ENCODE measurements around the gene FAM120A.

The FAM120A gene

DNA sequence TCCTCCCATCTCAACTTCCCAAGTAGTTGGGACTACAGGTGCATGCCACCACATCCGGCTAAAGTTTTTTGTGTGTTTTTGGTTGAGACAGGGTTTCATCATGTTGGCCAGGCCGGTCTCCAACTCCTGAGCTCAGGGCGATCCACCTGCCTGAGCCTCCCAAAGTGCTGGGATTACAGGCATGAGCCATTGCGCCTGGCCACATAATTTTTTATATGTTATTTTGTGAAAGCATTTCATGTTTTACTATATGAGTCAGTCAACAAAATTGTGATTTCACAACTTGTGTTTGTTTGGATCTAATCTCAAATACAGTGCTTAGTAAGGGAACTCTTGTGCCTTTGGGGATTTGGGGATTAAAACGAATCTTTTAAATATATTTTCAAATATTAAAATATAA is 21.9 kb downstream of the FAM120A start:
- no peak for DNase-seq (ENCODE audit: low read depth, low spot score)

DNA sequence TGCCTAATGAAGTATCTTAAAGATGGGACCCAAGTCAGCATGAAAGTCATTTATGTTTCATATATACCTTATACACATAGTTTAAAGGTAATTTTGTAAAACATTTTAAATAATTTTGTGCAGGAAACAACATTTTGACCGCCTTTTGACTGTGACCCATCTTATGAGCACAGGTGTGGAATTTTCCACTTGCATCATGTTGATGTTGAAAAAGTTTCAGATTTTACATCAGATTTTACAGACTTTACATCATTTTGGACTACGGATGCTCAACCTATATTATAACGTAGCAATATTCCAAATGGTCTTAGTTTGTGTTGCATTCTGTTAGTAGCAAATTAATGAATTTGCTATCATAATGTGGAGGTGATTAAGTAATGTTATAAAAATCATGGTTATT is 23.6 kb downstream of the FAM120A start:
- no peak for DNase-seq (ENCODE audit: low read depth, low spot score)

DNA sequence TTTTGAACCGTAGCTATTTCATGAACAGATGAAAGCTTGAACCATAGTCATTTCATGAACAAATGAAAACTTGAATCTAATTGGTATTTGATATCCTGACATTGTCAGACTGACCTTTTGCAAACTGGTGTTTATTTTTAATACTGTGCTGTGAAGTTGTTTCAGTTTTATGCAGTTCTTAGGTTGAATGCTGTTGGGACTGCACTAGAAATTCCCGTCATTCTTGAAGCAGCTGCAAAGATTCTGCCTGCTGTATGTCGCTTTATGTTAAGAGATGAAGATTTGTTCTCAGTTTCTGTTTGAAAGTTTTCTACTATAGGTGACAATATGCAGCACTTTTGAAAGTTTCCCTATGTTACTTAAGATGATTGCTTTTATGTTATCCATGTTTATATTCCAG is 24.4 kb downstream of the FAM120A start:
- no peak for DNase-seq (ENCODE audit: low read depth, low spot score)

DNA sequence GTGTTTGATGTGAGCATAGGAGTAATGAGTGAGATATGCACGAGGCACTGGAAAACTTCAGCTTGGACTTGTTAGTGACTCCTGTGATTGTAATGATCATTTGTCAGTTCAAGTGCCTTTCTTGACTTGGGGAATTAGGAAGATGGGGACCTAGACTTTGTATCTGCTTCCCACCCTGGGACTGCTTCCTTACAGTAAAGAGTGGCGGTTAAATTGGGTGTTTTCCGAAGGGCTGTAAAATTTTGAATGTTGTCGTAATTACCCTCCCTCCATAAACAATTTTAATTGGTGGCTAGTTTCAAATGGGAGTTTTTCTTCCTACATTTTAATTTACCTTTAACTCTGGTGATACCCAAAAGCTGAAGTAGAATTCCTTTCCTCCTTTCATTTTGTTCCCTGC is 25.4 kb downstream of the FAM120A start:
- DNase-seq (ENCODE audit: low read depth, low spot score) = no peak

DNA sequence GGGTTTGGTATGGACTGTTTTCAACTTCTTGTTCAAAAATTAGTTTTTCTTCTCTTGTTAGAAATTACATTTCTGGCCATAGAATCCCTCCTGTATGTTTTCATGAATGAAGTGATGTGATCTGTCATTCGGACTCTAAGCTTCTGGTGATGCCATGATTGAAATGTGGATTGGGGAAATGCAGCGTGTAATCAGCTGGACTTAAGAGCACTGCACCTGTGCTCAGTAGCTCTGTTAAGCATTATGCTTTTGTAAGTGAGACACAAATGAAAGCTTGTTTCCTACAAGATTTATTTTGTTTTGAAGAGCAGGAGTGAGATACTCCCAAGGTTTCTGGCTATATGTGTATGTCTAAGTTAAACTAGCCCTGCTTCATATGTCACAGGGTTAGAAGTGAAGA is 25.9 kb downstream of the FAM120A start:
- DNase-seq (ENCODE audit: low read depth, low spot score) = no peak

DNA sequence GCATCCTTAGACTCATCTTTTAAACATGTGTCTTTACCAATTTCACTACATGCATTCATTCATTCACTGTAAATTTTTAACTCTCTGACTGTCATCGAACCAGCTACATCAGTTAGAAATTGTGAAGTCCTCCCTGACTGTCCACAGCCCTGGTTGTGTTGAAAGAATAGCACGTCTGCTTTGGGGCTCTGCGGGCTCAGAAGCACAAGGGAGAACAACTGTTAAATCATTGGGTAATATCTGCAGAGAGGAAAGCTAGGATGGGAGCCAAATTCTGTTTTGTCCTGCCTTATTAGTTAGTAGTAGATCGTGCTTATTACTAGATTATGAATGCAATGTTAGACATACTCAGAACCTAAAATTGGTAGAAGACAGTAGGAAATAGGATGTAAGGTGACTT is 28.2 kb downstream of the FAM120A start:
- no peak for DNase-seq (ENCODE audit: low read depth, low spot score)

DNA sequence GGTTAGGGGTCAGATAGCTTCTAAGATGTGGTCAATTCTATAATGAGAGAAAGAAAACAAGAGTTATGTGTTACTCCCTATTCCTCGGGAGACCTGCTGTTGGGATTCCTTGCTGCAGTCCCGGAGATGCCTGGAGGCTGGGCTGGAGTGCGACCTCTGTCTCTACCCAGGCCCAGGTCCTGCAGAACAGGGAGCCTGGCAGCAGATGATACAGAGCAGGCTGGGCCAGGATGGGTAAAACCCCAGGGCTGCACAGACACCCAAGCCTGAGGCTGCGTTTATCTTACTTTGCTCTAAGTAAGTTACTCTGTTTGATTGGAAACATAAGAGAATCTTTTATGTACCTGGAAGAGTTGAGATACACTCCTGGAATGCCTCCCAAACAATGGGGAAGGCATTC is 28.8 kb downstream of the FAM120A start:
- DNase-seq (ENCODE audit: low read depth, low spot score) = no peak

DNA sequence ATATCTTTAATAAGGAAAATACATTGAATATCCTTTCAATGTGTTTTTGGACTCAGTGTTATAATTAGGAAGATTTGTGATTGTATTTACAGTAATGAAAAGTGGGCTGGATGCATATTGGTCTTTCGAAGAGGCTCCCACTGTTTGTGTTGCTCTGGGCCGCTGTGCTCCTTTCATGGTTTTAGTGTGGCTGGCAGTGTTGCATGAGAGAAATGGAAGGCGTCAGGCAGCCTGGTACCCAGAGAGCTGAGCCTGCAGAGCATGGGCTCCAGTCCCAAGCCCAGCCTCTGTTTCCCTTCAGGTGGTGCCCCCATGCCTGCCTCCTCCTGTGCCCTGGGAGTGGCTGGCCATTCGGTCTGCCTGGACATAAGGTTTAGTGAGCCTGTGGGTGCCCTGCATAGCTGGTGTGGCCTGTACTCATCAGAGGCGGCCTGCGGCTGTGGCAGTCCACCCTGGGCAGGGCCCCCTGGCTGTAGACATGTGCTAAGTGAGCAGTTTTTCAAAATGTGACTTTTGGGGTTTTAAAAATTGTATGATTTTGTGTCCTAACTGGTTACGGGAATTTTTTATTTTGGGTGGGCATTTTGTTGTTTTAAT is 29.3 kb downstream of the FAM120A start:
- no peak for DNase-seq (ENCODE audit: low read depth, low spot score)

DNA sequence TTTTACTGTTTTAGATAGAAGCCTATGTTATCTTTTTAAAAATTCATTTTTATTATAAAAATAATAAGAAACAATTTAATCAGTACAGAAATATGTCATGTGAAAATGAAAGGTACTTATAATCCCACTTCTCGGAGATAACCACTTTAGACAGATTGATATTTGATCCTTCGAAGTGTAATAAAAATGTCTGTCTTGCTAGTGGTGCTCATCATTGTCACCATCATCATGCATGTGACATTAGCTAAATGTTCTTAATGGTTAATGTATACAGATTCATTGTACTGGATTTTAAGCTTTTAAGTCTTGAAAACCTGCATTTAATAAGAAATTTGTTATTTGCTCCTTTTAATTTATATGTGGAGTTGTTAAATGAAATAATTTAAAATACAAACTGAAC is 32.0 kb downstream of the FAM120A start:
- no peak for DNase-seq (ENCODE audit: low read depth, low spot score)

DNA sequence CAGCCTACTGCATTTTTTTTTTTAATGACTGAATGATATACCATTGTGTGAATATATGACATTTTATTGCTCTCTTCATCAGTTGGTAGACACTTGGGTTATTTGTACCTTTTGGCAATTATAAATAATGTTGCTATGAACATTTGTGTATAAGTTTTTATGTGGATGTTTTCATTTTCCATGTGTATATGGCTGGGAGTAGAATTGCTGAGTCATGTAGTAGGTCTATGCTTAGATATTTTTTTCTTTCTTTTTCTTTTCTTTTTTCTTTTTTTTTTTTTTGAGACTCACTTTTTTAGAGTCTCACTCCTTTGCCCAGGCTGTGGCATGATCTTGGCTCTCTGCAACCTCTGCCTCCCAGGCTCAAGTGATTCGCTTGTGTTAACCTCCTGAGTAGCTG is 34.8 kb downstream of the FAM120A start:
- no peak for DNase-seq (ENCODE audit: low read depth, low spot score)

DNA sequence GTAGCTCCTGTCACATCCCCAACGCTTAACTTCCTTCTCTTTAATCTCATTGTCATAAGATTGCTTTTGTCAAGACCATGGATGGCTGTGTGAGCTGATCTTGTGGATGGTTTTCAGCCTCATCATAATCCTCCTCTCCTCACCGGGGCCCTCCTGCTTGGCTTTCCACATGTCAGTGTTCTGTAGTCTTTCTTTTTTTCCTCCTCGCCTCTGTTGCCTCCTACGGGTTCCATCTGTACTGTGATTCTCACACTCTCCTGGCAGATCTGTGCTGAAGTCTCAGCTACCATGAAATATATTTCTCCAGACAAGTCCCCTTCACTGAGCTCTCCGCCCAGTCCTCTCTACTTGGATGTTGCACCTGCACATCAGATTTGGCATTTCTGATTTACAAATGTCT is 36.8 kb downstream of the FAM120A start:
- no peak for DNase-seq (ENCODE audit: low read depth, low spot score)

DNA sequence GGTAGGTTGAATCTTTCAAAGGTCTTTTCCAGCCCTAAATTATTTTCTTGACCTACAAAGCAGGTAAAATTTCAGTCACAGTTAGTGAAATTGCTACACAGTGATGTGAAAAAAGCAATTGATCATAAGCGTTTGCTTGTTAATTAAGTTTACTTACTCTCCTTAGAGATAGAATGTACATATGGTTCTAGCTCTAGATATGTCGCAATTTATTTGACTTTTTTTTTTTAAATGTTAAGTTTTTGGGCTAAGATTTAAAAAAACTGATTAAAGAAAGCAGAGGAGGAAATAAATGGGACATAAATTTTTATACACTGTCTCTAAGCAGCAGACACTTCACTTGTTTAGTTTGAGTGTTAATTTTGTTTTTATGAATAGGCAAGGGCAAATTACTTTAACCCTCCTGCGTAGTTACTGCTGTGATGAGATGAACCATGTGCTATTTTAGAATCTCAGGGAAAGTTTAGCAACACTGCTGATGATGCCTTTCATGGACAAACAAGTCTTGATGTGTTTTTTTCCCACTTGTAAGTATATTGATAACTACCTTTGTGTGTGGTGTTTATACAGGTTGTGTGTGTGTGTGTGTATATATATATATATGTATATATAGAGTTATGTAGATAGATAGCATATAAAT is 40.2 kb downstream of the FAM120A start:
- no peak for DNase-seq (ENCODE audit: low read depth, low spot score)

DNA sequence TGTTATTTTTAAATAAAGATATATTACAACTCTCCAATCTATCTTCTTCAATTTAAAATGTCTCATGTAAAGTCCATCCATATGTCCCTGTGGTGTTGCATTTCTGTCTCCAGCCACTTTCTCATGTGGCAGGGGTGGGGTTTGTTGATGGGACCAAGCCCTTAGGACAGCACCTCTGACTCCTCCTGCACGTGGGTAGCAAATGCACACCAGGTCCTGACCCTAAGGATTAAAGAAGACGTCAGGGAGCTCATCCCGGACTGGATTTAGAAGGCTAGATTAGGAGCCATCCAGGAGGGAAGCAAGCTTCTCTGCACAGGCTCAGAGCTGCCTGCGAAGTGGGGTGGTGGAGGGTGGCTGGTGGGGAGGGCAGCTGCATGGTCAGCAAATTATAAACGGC is 40.8 kb downstream of the FAM120A start:
- DNase-seq (ENCODE audit: low read depth, low spot score) = no peak

DNA sequence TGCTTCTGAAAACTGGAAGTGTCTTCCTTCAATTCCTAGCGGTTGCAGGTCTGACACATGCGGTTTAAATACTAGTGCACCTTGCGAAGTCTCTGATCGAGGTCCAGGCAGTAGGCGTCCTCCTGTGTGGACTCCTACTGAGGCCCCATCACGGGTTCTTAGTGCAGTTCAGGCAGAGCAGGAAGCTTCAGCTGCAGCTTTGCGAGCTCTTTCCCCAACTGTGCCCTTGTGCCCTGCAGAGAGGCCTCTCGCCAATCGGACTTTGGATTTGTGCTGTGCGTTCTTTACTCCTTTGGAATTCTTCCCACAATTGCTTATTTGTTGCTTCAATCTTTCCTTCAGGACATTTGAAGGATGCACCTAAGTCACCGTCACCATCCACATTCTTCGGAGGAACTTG is 42.5 kb downstream of the FAM120A start:
- no peak for DNase-seq (ENCODE audit: low read depth, low spot score)

DNA sequence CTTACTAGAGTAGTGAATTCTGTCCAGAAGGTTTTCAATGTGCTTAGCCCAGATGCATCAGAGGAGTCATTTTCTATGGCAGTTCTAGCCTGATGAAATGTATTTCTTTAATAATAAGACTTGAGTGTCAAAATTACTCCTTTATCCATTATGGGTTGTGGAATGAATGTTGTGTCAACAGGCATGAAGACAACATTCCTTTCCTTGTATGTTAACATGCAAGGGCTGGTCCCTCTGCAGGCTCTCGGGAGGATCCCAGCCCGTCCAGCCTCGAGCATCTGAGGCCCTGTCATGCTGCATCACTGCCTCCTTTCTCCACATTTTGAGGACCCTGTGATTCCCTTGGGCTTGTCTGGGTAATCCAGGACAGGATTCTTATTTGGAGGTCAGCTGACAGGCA is 44.8 kb downstream of the FAM120A start:
- DNase-seq (ENCODE audit: low read depth, low spot score) = no peak

DNA sequence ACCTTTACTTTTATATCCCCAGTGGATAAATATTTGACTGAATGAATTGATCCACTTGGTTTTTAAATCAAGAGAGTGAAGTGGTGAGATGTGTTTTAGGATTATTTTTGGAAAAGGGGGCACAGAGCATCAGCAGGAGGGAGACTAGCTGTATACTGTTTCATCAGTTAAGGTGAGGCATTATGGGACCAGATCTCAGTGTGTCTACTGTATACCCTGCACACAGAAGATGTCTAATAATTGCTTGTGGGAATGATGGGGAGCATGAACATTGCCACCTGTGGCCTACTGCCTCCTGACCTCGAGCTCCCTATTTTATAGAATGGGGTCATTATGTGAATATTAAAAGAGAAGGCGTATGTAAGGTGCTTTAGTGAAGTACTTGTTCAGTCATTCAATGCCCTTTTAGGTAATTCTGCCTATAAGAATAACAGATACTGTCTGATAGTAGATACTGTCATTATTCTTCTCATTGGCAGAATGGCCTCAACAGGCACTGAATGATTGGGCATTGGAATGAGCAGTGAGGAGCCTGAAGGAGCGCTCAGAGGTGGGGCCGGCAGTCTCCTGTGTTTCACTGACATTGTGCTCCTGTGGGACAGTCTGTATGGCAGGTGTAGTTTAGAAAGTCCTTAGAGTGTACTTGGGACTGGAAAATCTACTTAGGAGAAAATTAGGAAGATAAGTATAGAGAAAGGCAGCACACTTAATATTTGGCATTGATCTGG is 49.2 kb downstream of the FAM120A start:
- DNase-seq (ENCODE audit: low read depth, low spot score) = no peak

DNA sequence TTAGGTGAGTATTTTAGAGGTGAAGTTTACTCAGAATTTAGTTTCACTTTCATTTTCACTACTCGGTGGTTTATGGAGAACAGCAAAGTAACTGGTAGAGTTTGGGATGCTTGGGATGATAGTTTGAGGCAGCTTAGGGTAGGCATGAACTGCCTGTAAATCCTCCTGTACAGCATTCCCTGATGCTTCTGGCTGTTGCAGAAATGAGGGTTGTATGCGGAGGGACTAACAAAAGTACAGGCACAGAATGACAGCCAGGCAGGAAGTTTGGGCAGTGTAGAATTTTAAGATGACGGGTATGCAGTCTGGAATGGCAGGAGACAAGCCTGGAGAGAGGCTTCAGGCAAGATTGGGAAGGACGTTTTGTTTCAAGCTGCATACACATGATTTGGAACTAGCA is 49.9 kb downstream of the FAM120A start:
- no peak for DNase-seq (ENCODE audit: low read depth, low spot score)

DNA sequence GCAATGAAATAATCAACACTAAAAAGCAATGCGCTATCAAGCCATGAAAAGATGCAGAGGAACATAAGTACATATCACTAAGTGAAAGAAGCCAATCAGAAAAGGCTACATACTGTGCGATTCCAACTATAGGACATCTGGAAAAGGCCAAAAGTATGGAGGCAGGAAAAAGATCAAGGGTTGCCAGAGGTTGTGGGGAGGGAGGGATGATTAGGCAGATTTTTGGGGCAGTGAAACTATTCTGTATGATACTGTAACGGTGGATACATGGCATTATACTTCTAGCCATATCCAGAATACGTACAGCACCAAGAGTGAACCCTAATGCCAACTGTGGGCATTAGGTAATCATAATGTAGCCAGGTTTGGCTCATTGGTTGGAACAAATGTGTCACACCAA is 51.9 kb downstream of the FAM120A start:
- no peak for DNase-seq (ENCODE audit: low read depth, low spot score)

DNA sequence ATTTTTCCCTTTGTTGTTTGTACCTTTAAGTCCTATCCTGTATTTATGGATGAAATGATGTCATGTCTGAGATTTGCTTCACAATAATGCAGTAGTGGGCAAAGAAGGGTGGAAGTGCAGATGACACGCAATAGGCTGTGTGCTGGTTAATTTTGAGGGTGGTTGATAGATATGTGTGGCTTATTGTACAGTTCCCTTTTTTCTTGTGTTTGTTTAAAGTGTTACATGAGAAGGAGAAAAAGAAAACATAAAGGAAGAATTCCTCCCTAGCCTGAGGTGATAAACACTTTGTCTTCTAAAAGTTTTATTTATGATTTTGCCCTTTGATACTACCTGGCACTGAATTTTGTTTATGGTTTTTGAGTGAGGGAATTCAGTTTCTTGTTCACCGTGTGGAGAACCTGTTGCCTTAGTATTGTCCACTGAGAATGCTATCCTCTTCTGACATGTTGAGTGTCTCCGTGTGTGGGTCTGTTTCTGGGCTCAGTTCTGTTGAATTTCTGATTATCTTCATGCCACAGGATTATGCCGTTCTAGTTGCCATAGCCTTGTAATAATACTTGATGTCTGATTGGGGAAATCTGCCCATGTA is 54.2 kb downstream of the FAM120A start:
- no peak for DNase-seq (ENCODE audit: low read depth, low spot score)

DNA sequence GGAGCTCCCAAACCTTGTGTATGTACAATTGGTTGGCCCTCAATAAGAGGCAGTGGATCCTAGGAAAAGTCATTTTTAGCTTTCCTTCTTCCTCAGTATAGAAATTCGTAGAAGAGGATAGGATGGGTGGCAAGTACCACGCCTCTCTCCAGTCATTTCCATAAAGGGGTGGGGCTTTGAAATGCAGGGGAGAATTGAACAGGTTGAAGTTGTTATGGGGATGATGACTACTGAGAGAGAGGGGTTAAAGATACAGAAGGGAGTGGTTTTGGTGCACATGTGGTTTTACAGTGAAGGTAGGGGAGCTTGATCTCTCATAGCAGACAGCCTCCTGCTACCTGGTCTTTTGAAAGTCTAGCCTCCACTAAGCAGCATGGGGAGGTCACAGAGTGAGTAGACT is 56.3 kb downstream of the FAM120A start:
- no peak for DNase-seq (ENCODE audit: low read depth, low spot score)

DNA sequence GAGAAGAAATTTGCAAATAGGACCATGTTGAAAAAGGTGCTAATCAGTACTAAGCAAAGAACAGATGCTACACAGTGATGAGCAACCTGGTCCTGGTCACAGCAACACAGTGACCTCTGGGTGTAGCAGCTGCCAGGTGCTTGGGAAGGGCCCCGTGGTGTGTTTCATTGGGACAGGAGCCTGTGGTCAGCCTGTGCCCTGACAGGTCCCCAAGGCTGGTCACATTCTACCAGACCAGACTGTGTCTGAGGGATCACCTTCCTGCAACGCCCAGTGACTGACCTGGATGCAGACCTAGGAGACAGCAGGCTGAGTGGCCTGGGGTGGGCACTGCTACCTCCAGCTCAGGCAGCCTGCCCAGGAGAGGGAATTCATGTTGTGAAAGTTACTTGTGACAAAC is 56.7 kb downstream of the FAM120A start:
- DNase-seq (ENCODE audit: low read depth, low spot score) = no peak

DNA sequence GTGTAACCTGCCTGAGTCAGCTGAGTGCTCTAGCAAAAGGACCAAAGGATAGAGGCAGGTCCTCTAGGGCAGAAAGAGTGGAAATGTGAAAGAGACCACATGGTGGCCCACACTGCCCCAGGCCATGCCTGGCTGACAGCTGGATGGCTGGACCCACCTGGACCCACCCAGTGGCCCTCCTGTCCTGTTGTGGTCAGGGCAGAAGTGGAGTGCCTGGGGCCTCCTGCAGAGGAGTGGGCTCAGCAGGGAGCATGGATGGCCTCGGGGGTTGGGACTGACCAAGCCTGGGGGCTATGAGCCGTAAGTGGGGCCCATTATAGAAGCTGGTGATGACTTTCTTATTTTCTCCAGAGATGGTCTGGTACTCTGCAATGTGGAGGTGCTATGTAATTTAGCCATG is 57.6 kb downstream of the FAM120A start:
- DNase-seq (ENCODE audit: low read depth, low spot score) = no peak

DNA sequence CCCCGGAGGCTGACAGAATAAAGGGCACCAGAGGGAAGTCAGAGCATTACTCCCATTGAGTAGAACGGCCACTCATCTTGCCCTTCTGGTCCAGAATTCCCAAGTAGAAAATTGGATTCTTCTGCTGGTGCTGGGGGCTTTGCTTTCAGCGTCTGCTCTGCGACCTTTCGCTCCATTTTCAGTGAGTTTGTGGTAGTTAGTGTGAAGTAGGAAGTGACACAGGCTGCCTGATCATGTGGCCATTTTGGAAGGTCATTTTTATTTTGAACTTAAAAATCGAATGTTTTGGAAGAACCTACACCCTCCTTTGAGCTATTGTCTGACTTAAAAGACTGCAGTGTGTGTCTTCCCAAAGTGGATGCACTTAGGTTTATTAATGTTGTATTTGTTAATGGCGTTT is 58.6 kb downstream of the FAM120A start:
- no peak for DNase-seq (ENCODE audit: low read depth, low spot score)
